NCI-H2227 (cell line): ENCODE measurements around the gene CAP2.
"Not testable (repeated sequence)": the region's sequence is repeated elsewhere in the genome, so short reads cannot be mapped to it uniquely, and the experiment has no call there.

Source experiments
- DNase-seq: peaks from one replicate; lab custom pipeline; 2025; ENCODE audit not compliant: unreplicated experiment; lab: John Stamatoyannopoulos, UW

Gene CAP2

GRCh38 chr6:17396256-17396655, 2.9 kb downstream of the CAP2 start:
- no peak for DNase-seq

- DNase-seq: no peak
These were observed 4.4 kb downstream of the CAP2 start for GRCh38 chr6:17397764-17398194.

- DNase-seq: not testable (repeated sequence)
These were observed 12.0 kb downstream of the CAP2 start for GRCh38 chr6:17405181-17405943.

GRCh38 chr6:17405944-17406245, 12.5 kb downstream of the CAP2 start:
- no peak for DNase-seq

- DNase-seq: no peak
These were observed 14.7 kb downstream of the CAP2 start for GRCh38 chr6:17408081-17408480.

- no peak for DNase-seq
These were observed 16.9 kb downstream of the CAP2 start for GRCh38 chr6:17410281-17410680.

- DNase-seq: no peak
These were observed 19.9 kb downstream of the CAP2 start for GRCh38 chr6:17413313-17413750.

- not testable (repeated sequence) for DNase-seq
These were observed 21.0 kb downstream of the CAP2 start for GRCh38 chr6:17414395-17414794.

- no peak for DNase-seq
These were observed 21.9 kb downstream of the CAP2 start for GRCh38 chr6:17415321-17415720.

- no peak for DNase-seq
These were observed 23.4 kb downstream of the CAP2 start for GRCh38 chr6:17416806-17417205.

GRCh38 chr6:17417817-17418216, 24.4 kb downstream of the CAP2 start:
- no peak for DNase-seq

GRCh38 chr6:17418281-17419188, 25.1 kb downstream of the CAP2 start:
- no peak for DNase-seq

GRCh38 chr6:17419189-17419575, 25.8 kb downstream of the CAP2 start:
- no peak for DNase-seq

GRCh38 chr6:17420368-17420767, 27.0 kb downstream of the CAP2 start:
- no peak for DNase-seq

- DNase-seq: no peak
These were observed 28.0 kb downstream of the CAP2 start for GRCh38 chr6:17421406-17421805.

GRCh38 chr6:17423026-17423425, 29.6 kb downstream of the CAP2 start:
- DNase-seq: no peak

GRCh38 chr6:17427062-17427461, 33.7 kb downstream of the CAP2 start:
- DNase-seq: no peak

GRCh38 chr6:17427617-17428016, 34.2 kb downstream of the CAP2 start:
- DNase-seq: no peak

GRCh38 chr6:17428595-17429120, 35.3 kb downstream of the CAP2 start:
- DNase-seq: not testable (repeated sequence)

- no peak for DNase-seq
These were observed 36.1 kb downstream of the CAP2 start for GRCh38 chr6:17429383-17430061.

GRCh38 chr6:17431581-17431980, 38.2 kb downstream of the CAP2 start:
- DNase-seq: no peak
